ENCODE data around the gene NKX1-1.

The NKX1-1 gene

GRCh38 chr4:1398681-1399507 is 7.3 kb downstream of the NKX1-1 start:
- Histone ChIP-seq H4K8ac (ENCODE audit: low read depth, low read length) (no peak overlapping the region), H4K91ac (ENCODE audit: low read depth, low read length, poor library complexity) (no peak overlapping the region), H3K9me3 (replicated peaks in 1 of 2; ENCODE audit: control insufficient read depth in 2 of 2, insufficient read depth in 1 of 2, low read depth in 1 of 2, low read length in 2 of 2) (peaks cover 16 to 31% of the 10 kb centered on the region in 2 donors), H2BK120ac (ENCODE audit: low read depth, low read length) (no peak overlapping the region), H2AFZ (ENCODE audit: low read length) (no peak overlapping the region), H2BK5ac (ENCODE audit: low read length) (no peak overlapping the region), H3K4me1 (ENCODE audit: control insufficient read depth in 2 of 2, insufficient read depth in 1 of 2, low read depth in 1 of 2, low read length in 2 of 2) (no peaks in the 10 kb centered on the region), H3K23ac (ENCODE audit: low read depth, low read length, poor library complexity) (peak overlapping the region; percentile 96), H2BK15ac (ENCODE audit: low read length) (no peak overlapping the region), H3K14ac (ENCODE audit: low read length) (peak overlapping the region; percentile 38), H3K4ac (ENCODE audit: low read length) (no peak overlapping the region), H2BK12ac (ENCODE audit: low read length) (no peak overlapping the region), H3K18ac (ENCODE audit: low read length) (no peak overlapping the region), H3K27ac (replicated peaks; ENCODE audit: low read length) (no peak overlapping the region), H3K36me3 (replicated peaks in 1 of 2; ENCODE audit: control insufficient read depth in 2 of 2, insufficient read depth in 2 of 2, low read length in 2 of 2) (peaks cover 0 to 2% of the 10 kb centered on the region in 2 donors), H3K9ac (ENCODE audit: low read depth, low read length, poor library complexity) (peak overlapping the region; percentile 70), H2AK5ac (ENCODE audit: low read depth, low read length) (peak overlapping the region; percentile 74), H3K4me3 (ENCODE audit: low read length in 2 of 2) (peak overlapping the region in 1 of 2 donors; percentile 64), H3K27me3 (ENCODE audit: control insufficient read depth in 3 of 3, insufficient read depth in 3 of 3, low read depth in 1 of 3, low read length in 3 of 3) (peaks cover 4 to 40% (median 24%) of the 10 kb centered on the region in 3 experiments), H3K4me2 (ENCODE audit: insufficient read depth, low read length, poor library complexity, severe bottlenecking) (no peak overlapping the region), H3K79me1 (ENCODE audit: low read depth, low read length) (peaks cover 6% of the 10 kb centered on the region)
- WGBS, 2 donors (ENCODE audit: extremely low coverage in 2 of 2, insufficient read length in 2 of 2, insufficient replicate concordance in 1 of 2) = no CpG with 5 or more reads among the region's 22 CpGs
- DNase-seq (ENCODE audit: low spot score) = no peak

GRCh38 chr4:1396806-1397455 is 9.3 kb downstream of the NKX1-1 start:
- Histone ChIP-seq H3K9me3 (replicated peaks in 1 of 2; ENCODE audit: control insufficient read depth in 2 of 2, insufficient read depth in 1 of 2, low read depth in 1 of 2, low read length in 2 of 2) (peaks cover 18 to 32% of the 10 kb centered on the region in 2 donors), H3K4ac (ENCODE audit: low read length) (no peak overlapping the region), H3K4me3 (ENCODE audit: low read length in 2 of 2) (peak overlapping the region in 1 of 2 donors; percentile 33), H3K27ac (replicated peaks; ENCODE audit: low read length) (no peak overlapping the region), H2BK15ac (ENCODE audit: low read length) (no peak overlapping the region), H3K27me3 (ENCODE audit: control insufficient read depth in 3 of 3, insufficient read depth in 3 of 3, low read depth in 1 of 3, low read length in 3 of 3) (peaks cover 4 to 21% (median 6%) of the 10 kb centered on the region in 3 experiments), H3K14ac (ENCODE audit: low read length) (no peak overlapping the region), H4K8ac (ENCODE audit: low read depth, low read length) (no peak overlapping the region), H2BK5ac (ENCODE audit: low read length) (no peak overlapping the region), H3K23ac (ENCODE audit: low read depth, low read length, poor library complexity) (no peak overlapping the region), H2BK12ac (ENCODE audit: low read length) (no peak overlapping the region), H2AK5ac (ENCODE audit: low read depth, low read length) (no peak overlapping the region), H3K4me1 (ENCODE audit: control insufficient read depth in 2 of 2, insufficient read depth in 1 of 2, low read depth in 1 of 2, low read length in 2 of 2) (no peaks in the 10 kb centered on the region), H3K36me3 (replicated peaks in 1 of 2; ENCODE audit: control insufficient read depth in 2 of 2, insufficient read depth in 2 of 2, low read length in 2 of 2) (peaks cover 0 to 3% of the 10 kb centered on the region in 2 donors), H3K18ac (ENCODE audit: low read length) (no peak overlapping the region), H2AFZ (ENCODE audit: low read length) (no peak overlapping the region), H2BK120ac (ENCODE audit: low read depth, low read length) (no peak overlapping the region), H3K4me2 (ENCODE audit: insufficient read depth, low read length, poor library complexity, severe bottlenecking) (no peak overlapping the region), H3K9ac (ENCODE audit: low read depth, low read length, poor library complexity) (no peak overlapping the region), H3K79me1 (ENCODE audit: low read depth, low read length) (peaks cover 6% of the 10 kb centered on the region), H4K91ac (ENCODE audit: low read depth, low read length, poor library complexity) (no peak overlapping the region)
- WGBS, 2 donors (ENCODE audit: extremely low coverage in 2 of 2, insufficient read length in 2 of 2, insufficient replicate concordance in 1 of 2) = no CpG with 5 or more reads among the region's 11 CpGs
- DNase-seq (ENCODE audit: low spot score) = no peak

- peaks cover 0 to 3% of the 10 kb centered on the region in 2 donors for H3K36me3 ChIP-seq (replicated peaks in 1 of 2; ENCODE audit: control insufficient read depth in 2 of 2, insufficient read depth in 2 of 2, low read length in 2 of 2)
- no peak overlapping the region for H2BK120ac ChIP-seq (ENCODE audit: low read depth, low read length)
- no peak overlapping the region for H2AFZ ChIP-seq (ENCODE audit: low read length)
- no peak overlapping the region for H3K27ac ChIP-seq (replicated peaks; ENCODE audit: low read length)
- no peak overlapping the region for H4K8ac ChIP-seq (ENCODE audit: low read depth, low read length)
- no peak overlapping the region for H2AK5ac ChIP-seq (ENCODE audit: low read depth, low read length)
- no peak overlapping the region for H3K4ac ChIP-seq (ENCODE audit: low read length)
- no peak overlapping the region for H2BK15ac ChIP-seq (ENCODE audit: low read length)
- peaks cover 20 to 29% of the 10 kb centered on the region in 2 donors for H3K9me3 ChIP-seq (replicated peaks in 1 of 2; ENCODE audit: control insufficient read depth in 2 of 2, insufficient read depth in 1 of 2, low read depth in 1 of 2, low read length in 2 of 2)
- H3K14ac ChIP-seq (ENCODE audit: low read length) = peak overlapping the region; percentile 27
- no peak overlapping the region for H2BK5ac ChIP-seq (ENCODE audit: low read length)
- H3K23ac ChIP-seq (ENCODE audit: low read depth, low read length, poor library complexity) = peak overlapping the region; percentile 37
- no peaks in the 10 kb centered on the region for H3K4me1 ChIP-seq (ENCODE audit: control insufficient read depth in 2 of 2, insufficient read depth in 1 of 2, low read depth in 1 of 2, low read length in 2 of 2)
- peak overlapping the region; percentile 31 for H2BK12ac ChIP-seq (ENCODE audit: low read length)
- peak overlapping the region; percentile 67 for H3K9ac ChIP-seq (ENCODE audit: low read depth, low read length, poor library complexity)
- no peak for DNase-seq (ENCODE audit: low spot score)
- peaks cover 0 to 13% (median 0%) of the 10 kb centered on the region in 3 experiments for H3K27me3 ChIP-seq (ENCODE audit: control insufficient read depth in 3 of 3, insufficient read depth in 3 of 3, low read depth in 1 of 3, low read length in 3 of 3)
- no peak overlapping the region for H3K4me2 ChIP-seq (ENCODE audit: insufficient read depth, low read length, poor library complexity, severe bottlenecking)
- no peak overlapping the region for H4K91ac ChIP-seq (ENCODE audit: low read depth, low read length, poor library complexity)
- WGBS, 2 donors (ENCODE audit: extremely low coverage in 2 of 2, insufficient read length in 2 of 2, insufficient replicate concordance in 1 of 2) = no CpG with 5 or more reads among the region's 13 CpGs
- H3K4me3 ChIP-seq (ENCODE audit: low read length in 2 of 2) = peak overlapping the region in 1 of 2 donors; percentile 31
- peaks cover 6% of the 10 kb centered on the region for H3K79me1 ChIP-seq (ENCODE audit: low read depth, low read length)
- peak overlapping the region; percentile 71 for H3K18ac ChIP-seq (ENCODE audit: low read length)
These were observed 10.1 kb downstream of the NKX1-1 start for GRCh38 chr4:1395941-1396805.

Data from neuronal stem cell (in vitro differentiated cells).